Measurements from ENCODE around the gene FATE1.

Gene FATE1

GRCh38 chrX:151743651-151744470 lies 28.0 kb downstream of the FATE1 start:
- ChIA-PET CTCF (interaction anchor here (0.8 kb wide), 2 partner anchors 10 to 1097 kb away, joined by 3 to 5 read pairs; no protein-coding TSS in a partner anchor), POLR2A (ENCODE audit: low non-redundant PET) (no interaction called here)
- DNase-seq (ENCODE audit: low spot score), result no peak
- TF ChIP-seq CTCF (conservative IDR thresholded peaks at IDR 0.05; ENCODE audit: low read depth), result no peak
- no peak overlapping the region for H3K27ac ChIP-seq

GRCh38 chrX:151745651-151746050 lies 29.8 kb downstream of the FATE1 start:
- no peak for TF ChIP-seq CTCF (conservative IDR thresholded peaks at IDR 0.05; ENCODE audit: low read depth)
- no peak for DNase-seq (ENCODE audit: low spot score)
- ChIA-PET CTCF (no interaction called here), POLR2A (ENCODE audit: low non-redundant PET) (no interaction called here)
- no peak overlapping the region for H3K27ac ChIP-seq

GRCh38 chrX:151746502-151746901 lies 30.7 kb downstream of the FATE1 start:
- DNase-seq (ENCODE audit: low spot score), result no peak
- TF ChIP-seq CTCF (conservative IDR thresholded peaks at IDR 0.05; ENCODE audit: low read depth), result no peak
- ChIA-PET POLR2A (ENCODE audit: low non-redundant PET) (no interaction called here), CTCF (no interaction called here)
- no peak overlapping the region for H3K27ac ChIP-seq

GRCh38 chrX:151750511-151750910 lies 34.7 kb downstream of the FATE1 start:
- no peak overlapping the region for H3K27ac ChIP-seq
- ChIA-PET POLR2A (ENCODE audit: low non-redundant PET) (no interaction called here), CTCF (interaction anchor here (0.6 to 1.5 kb wide), 5 partner anchors 203 to 1155 kb away, joined by 3 to 5 read pairs (median 4); no protein-coding TSS in a partner anchor)
- TF ChIP-seq CTCF (conservative IDR thresholded peaks at IDR 0.05; ENCODE audit: low read depth), result no peak
- DNase-seq (ENCODE audit: low spot score), result no peak

- CTCF ChIA-PET, result interaction anchor here (0.6 to 1.6 kb wide), 12 partner anchors 8 to 1068 kb away, joined by 3 to 18 read pairs (median 3); no protein-coding TSS in a partner anchor
- POLR2A ChIA-PET (ENCODE audit: low non-redundant PET), result no interaction called here
- DNase-seq (ENCODE audit: low spot score), result no peak
- no peak for TF ChIP-seq CTCF (conservative IDR thresholded peaks at IDR 0.05; ENCODE audit: low read depth)
- peak overlapping the region; percentile 94 for H3K27ac ChIP-seq
Observed at GRCh38 chrX:151752847-151753246, 37.0 kb downstream of the FATE1 start.

GRCh38 chrX:151753313-151754046 lies 37.6 kb downstream of the FATE1 start:
- DNase-seq (ENCODE audit: low spot score), result peak; percentile 61
- POLR2A ChIA-PET (ENCODE audit: low non-redundant PET), result no interaction called here
- peak; percentile 78 for TF ChIP-seq CTCF (conservative IDR thresholded peaks at IDR 0.05; ENCODE audit: low read depth)
- CTCF ChIA-PET, result interaction anchor here (0.5 to 1.6 kb wide), 20 partner anchors 9 to 1067 kb away, joined by 3 to 18 read pairs (median 3); no protein-coding TSS in a partner anchor
- H3K27ac ChIP-seq, result peak overlapping the region; percentile 94

All from RWPE1 (cell line).